AG09309 (cell line): ENCODE measurements around the gene NOL4L.
"Not testable (repeated sequence)": the region's sequence is repeated elsewhere in the genome, so short reads cannot be mapped to it uniquely, and the experiment has no call there.

Source experiments
- DNase-seq: peaks from one replicate; pipeline ENCODE4 v3.0.0-alpha.2; 2010; ENCODE audit warnings: low read depth
- H3K4me3 ChIP-seq: 2 replicates; pipeline ENCODE4 v1.5.1; 2011; ENCODE audit warnings: mild to moderate bottlenecking, low read depth, low read length, moderate library complexity; ENCODE audit not compliant: control insufficient read depth
- CTCF ChIP-seq: IDR thresholded peaks from 2 replicates; pipeline ENCODE4 v1.5.1; 2011; ENCODE audit warnings: mild to moderate bottlenecking, low read depth, low read length, inconsistent platforms; ENCODE audit not compliant: insufficient read depth, control insufficient read depth; ENCODE audit errors: missing control alignments

Gene NOL4L

GRCh38 chr20:32596681-32597252 lies 11.6 kb upstream of the NOL4L start:
- no peak for DNase-seq
- H3K4me3 ChIP-seq = no peak overlapping the region
- no peak for TF ChIP-seq CTCF

GRCh38 chr20:32595143-32595542 lies 10.0 kb upstream of the NOL4L start:
- DNase-seq = no peak
- no peak overlapping the region for H3K4me3 ChIP-seq
- TF ChIP-seq CTCF = no peak

- H3K4me3 ChIP-seq, DNase-seq: not testable (repeated sequence)
Observed at GRCh38 chr20:32594669-32595068, 9.5 kb upstream of the NOL4L start.

- TF ChIP-seq CTCF = no peak
Observed at GRCh38 chr20:32594204-32594603, 9.1 kb upstream of the NOL4L start.

GRCh38 chr20:32592616-32593015 lies 7.5 kb upstream of the NOL4L start:
- H3K4me3 ChIP-seq, DNase-seq: not testable (repeated sequence)

More at GRCh38 chr20:32594204-32594603, 9.1 kb upstream of the NOL4L start:
- H3K4me3 ChIP-seq = no peak overlapping the region
- DNase-seq = no peak

- no peak for DNase-seq
- H3K4me3 ChIP-seq = no peak overlapping the region
- no peak for TF ChIP-seq CTCF
Observed at GRCh38 chr20:32592022-32592421, 6.9 kb upstream of the NOL4L start.

- no peak for TF ChIP-seq CTCF
- no peak overlapping the region for H3K4me3 ChIP-seq
- DNase-seq = no peak
Observed at GRCh38 chr20:32589769-32590168, 4.6 kb upstream of the NOL4L start.

- no peak overlapping the region for H3K4me3 ChIP-seq
- no peak for DNase-seq
- TF ChIP-seq CTCF = no peak
Observed at GRCh38 chr20:32589256-32589655, 4.1 kb upstream of the NOL4L start.
